Progenitor cell of endocrine pancreas (in vitro differentiated cells): ENCODE measurements around the gene KCNE3. TPM values are rescaled to one million over a fixed set of nuclear protein-coding genes. Genes with fewer than 3 reads are reported as not detected.

Experiments
- DNase-seq: peaks from one replicate; pipeline ENCODE4 v3.0.0; 2021; ENCODE audit warnings: low spot score; ENCODE audit not compliant: unreplicated experiment
- H3K27ac Mint-ChIP-seq: 2 replicates; pipeline ENCODE4 v1.8.0; 2021; ENCODE audit warnings: mild to moderate bottlenecking, moderate library complexity, mixed read lengths
- H3K27me3 Mint-ChIP-seq: 2 replicates; pipeline ENCODE4 v1.8.0; 2021; ENCODE audit warnings: mixed read lengths
- H3K36me3 Mint-ChIP-seq: 2 replicates; pipeline ENCODE4 v1.8.0; 2022; ENCODE audit warnings: mixed read lengths; ENCODE audit not compliant: insufficient read depth
- H3K4me1 Mint-ChIP-seq: 2 replicates; pipeline ENCODE4 v1.8.0; 2021; ENCODE audit warnings: low read depth, mixed read lengths
- H3K4me3 Mint-ChIP-seq: 2 replicates; pipeline ENCODE4 v1.8.0; 2021; ENCODE audit warnings: low read depth, mild to moderate bottlenecking, moderate library complexity, mixed read lengths
- H3K9me3 Mint-ChIP-seq: 2 replicates; pipeline ENCODE4 v1.8.0; 2021; ENCODE audit warnings: low read depth, mixed read lengths
- CTCF ChIP-seq: fragments of 200-600 bp; sonication (generic); IDR thresholded peaks from one replicate; pipeline ENCODE4 v1.5.0; 2021; ENCODE audit warnings: antibody characterized with exemption, mild to moderate bottlenecking; ENCODE audit not compliant: unreplicated experiment
- total RNA-seq: library from RNA; stranded (reverse); gene quantifications from 2 replicates; pipeline ENCODE4 v1.2.1, GENCODE V29; 2021

The KCNE3 gene
- total RNA-seq, 1 donor from 2014 or later: 1.0 TPM

GRCh38 chr11:74476536-74476935, 9.2 kb upstream of the KCNE3 start:
- H3K4me3 Mint-ChIP-seq: no peak overlapping the region
- H3K27me3 Mint-ChIP-seq: peaks cover 11% of the 10 kb centered on the region
- DNase-seq: no peak
- no peak for TF ChIP-seq CTCF
- no peak overlapping the region for H3K27ac Mint-ChIP-seq
- H3K9me3 Mint-ChIP-seq: no peaks in the 10 kb centered on the region
- H3K36me3 Mint-ChIP-seq: no peaks in the 10 kb centered on the region
- H3K4me1 Mint-ChIP-seq: no peaks in the 10 kb centered on the region

- no peaks in the 10 kb centered on the region for H3K4me1 Mint-ChIP-seq
- no peak overlapping the region for H3K27ac Mint-ChIP-seq
- H3K27me3 Mint-ChIP-seq: peaks cover 16% of the 10 kb centered on the region
- no peak for DNase-seq
- no peaks in the 10 kb centered on the region for H3K9me3 Mint-ChIP-seq
- TF ChIP-seq CTCF: no peak
- no peak overlapping the region for H3K4me3 Mint-ChIP-seq
- H3K36me3 Mint-ChIP-seq: no peaks in the 10 kb centered on the region
These were observed 7.0 kb upstream of the KCNE3 start for GRCh38 chr11:74474316-74474715.

GRCh38 chr11:74473382-74474173, 6.2 kb upstream of the KCNE3 start:
- peaks cover 19% of the 10 kb centered on the region for H3K27me3 Mint-ChIP-seq
- TF ChIP-seq CTCF: no peak
- no peaks in the 10 kb centered on the region for H3K9me3 Mint-ChIP-seq
- H3K27ac Mint-ChIP-seq: no peak overlapping the region
- H3K4me1 Mint-ChIP-seq: no peaks in the 10 kb centered on the region
- H3K36me3 Mint-ChIP-seq: no peaks in the 10 kb centered on the region
- no peak for DNase-seq
- no peak overlapping the region for H3K4me3 Mint-ChIP-seq

GRCh38 chr11:74471668-74472429, 4.5 kb upstream of the KCNE3 start:
- Mint-ChIP-seq H3K36me3 (no peaks in the 10 kb centered on the region), H3K4me1 (no peaks in the 10 kb centered on the region), H3K27me3 (peaks cover 31% of the 10 kb centered on the region), H3K4me3 (no peak overlapping the region), H3K9me3 (no peaks in the 10 kb centered on the region), H3K27ac (no peak overlapping the region)
- TF ChIP-seq CTCF: no peak
- no peak for DNase-seq

GRCh38 chr11:74471037-74471436, 3.7 kb upstream of the KCNE3 start:
- no peaks in the 10 kb centered on the region for H3K9me3 Mint-ChIP-seq
- no peaks in the 10 kb centered on the region for H3K36me3 Mint-ChIP-seq
- no peak overlapping the region for H3K4me3 Mint-ChIP-seq
- no peak for DNase-seq
- H3K27ac Mint-ChIP-seq: no peak overlapping the region
- TF ChIP-seq CTCF: no peak
- H3K4me1 Mint-ChIP-seq: no peaks in the 10 kb centered on the region
- H3K27me3 Mint-ChIP-seq: peaks cover 40% of the 10 kb centered on the region
